SU-DHL-6 (cell line): ENCODE data around the gene NANOS3.

Source experiments
- H2AFZ ChIP-seq: fragments of 200-600 bp; sonication (generic); 2 replicates; pipeline ENCODE4 v1.6.1; 2014; ENCODE audit warnings: low read depth, mild to moderate bottlenecking, moderate library complexity, mixed read lengths, antibody characterized with exemption, low read length; ENCODE audit not compliant: severe bottlenecking
- H3F3A ChIP-seq: fragments of 200-600 bp; shearing (Covaris generic); 2 replicates; pipeline ENCODE4 v1.6.0; 2016; ENCODE audit warnings: antibody characterized with exemption, mild to moderate bottlenecking; ENCODE audit not compliant: insufficient read depth
- H3K27ac ChIP-seq: fragments of 200-600 bp; sonication (generic); 2 replicates; pipeline ENCODE4 v1.5.1; 2016; ENCODE audit warnings: low read depth, mild to moderate bottlenecking, low read length, moderate library complexity, mixed read lengths
- H3K27me3 ChIP-seq: fragments of 200-600 bp; sonication (generic), shearing (Covaris generic); 2 replicates; pipeline ENCODE4 v1.6.0; 2014; ENCODE audit warnings: mild to moderate bottlenecking, low read length
- H3K36me3 ChIP-seq: fragments of 200-600 bp; sonication (generic); 2 replicates; pipeline ENCODE4 v1.6.1; 2014; ENCODE audit warnings: mild to moderate bottlenecking, low read length, mixed read lengths
- H3K4me2 ChIP-seq: fragments of 300-600, 200-600 bp; shearing (Covaris generic), sonication (generic); 2 replicates; pipeline ENCODE4 v1.6.0; 2014; ENCODE audit warnings: low read length, low read depth, mild to moderate bottlenecking; ENCODE audit not compliant: poor library complexity, severe bottlenecking
- H3K4me3 ChIP-seq: fragments of 200-600 bp; sonication (generic); 2 replicates; pipeline ENCODE4 v1.5.1; 2014; ENCODE audit warnings: antibody characterized with exemption, low read length, mild to moderate bottlenecking, mixed read lengths; ENCODE audit not compliant: insufficient read depth, poor library complexity, severe bottlenecking
- H3K79me2 ChIP-seq: fragments of 200-600 bp; sonication (generic); 2 replicates; pipeline ENCODE4 v1.6.1; 2014; ENCODE audit warnings: mild to moderate bottlenecking, low read length, moderate library complexity; ENCODE audit not compliant: insufficient read depth
- H3K9ac ChIP-seq: fragments of 200-600 bp; sonication (generic); 2 replicates; pipeline ENCODE4 v1.7.0; 2014; ENCODE audit warnings: mild to moderate bottlenecking, low read length
- H3K9me2 ChIP-seq: fragments of 200-600 bp; sonication (generic); replicated peaks from 2 replicates; pipeline ENCODE4 v1.6.1; 2014; ENCODE audit warnings: low read length; ENCODE audit not compliant: insufficient read depth
- H3K9me3 ChIP-seq: fragments of 200-600 bp; sonication (generic); 2 replicates; pipeline ENCODE4 v1.6.1; 2014; ENCODE audit warnings: low read length, mixed read lengths; ENCODE audit not compliant: insufficient read depth
- H4K20me1 ChIP-seq: fragments of 200-600 bp; sonication (generic); 2 replicates; pipeline ENCODE4 v1.6.1; 2014; ENCODE audit warnings: low read depth, mild to moderate bottlenecking, antibody characterized with exemption, low read length, moderate library complexity, mixed read lengths
- CTCF ChIP-seq: fragments of 200-600 bp; sonication (generic); IDR thresholded peaks from one replicate; pipeline ENCODE4 v1.5.1; 2017; ENCODE audit warnings: antibody characterized with exemption, mild to moderate bottlenecking, low read length, moderate library complexity; ENCODE audit not compliant: insufficient read depth, poor library complexity, severe bottlenecking
- EZH2phosphoT487 ChIP-seq: fragments of 200-600 bp; sonication (generic), shearing (Covaris generic); conservative IDR thresholded peaks from 2 replicates; pipeline ENCODE4 v1.6.1; 2018; ENCODE audit warnings: mild to moderate bottlenecking, antibody characterized with exemption, low read length, moderate library complexity, mixed read lengths

The NANOS3 gene

GRCh38 chr19:13906521-13906904 lies 29.6 kb downstream of the NANOS3 start:
- Histone ChIP-seq H3K4me3 (peak overlapping the region; percentile 74), H3K4me2 (peak overlapping the region; percentile 54), H3K27ac (no peak overlapping the region; the same call in 1 of the 2 replicates)

GRCh38 chr19:13906910-13907309 lies 30.0 kb downstream of the NANOS3 start:
- H3K9me2 ChIP-seq = no peaks in the 10 kb centered on the region
- peak overlapping the region; percentile 54 for H3K4me2 ChIP-seq
- no peak overlapping the region for H2AFZ ChIP-seq
- H3K36me3 ChIP-seq = no peaks in the 10 kb centered on the region
- no peaks in the 10 kb centered on the region for H3K9me3 ChIP-seq
- H3K27ac ChIP-seq = no peak overlapping the region
- H3K79me2 ChIP-seq = peaks cover 4% of the 10 kb centered on the region
- peak overlapping the region; percentile 74 for H3K9ac ChIP-seq
- peak overlapping the region; percentile 74 for H3K4me3 ChIP-seq
- no peak for TF ChIP-seq EZH2phosphoT487
- no peak for TF ChIP-seq CTCF
- 0 out of 2 replicates have a peak, but pooled peaks cover 3% of the 10 kb centered on the region for H3F3A ChIP-seq
- no peaks in the 10 kb centered on the region for H4K20me1 ChIP-seq
- H3K27me3 ChIP-seq = no peaks in the 10 kb centered on the region

More at GRCh38 chr19:13906521-13906904, 29.6 kb downstream of the NANOS3 start:
- Histone ChIP-seq H3K36me3 (no peaks in the 10 kb centered on the region), H3K9ac (peak overlapping the region; percentile 74), H3F3A (0 out of 2 replicates have a peak, but pooled peaks cover 3% of the 10 kb centered on the region), H3K9me2 (no peaks in the 10 kb centered on the region), H2AFZ (peak overlapping the region; percentile 66), H4K20me1 (no peaks in the 10 kb centered on the region), H3K79me2 (peaks cover 4% of the 10 kb centered on the region), H3K9me3 (no peaks in the 10 kb centered on the region), H3K27me3 (no peaks in the 10 kb centered on the region)
- TF ChIP-seq CTCF (no peak), EZH2phosphoT487 (no peak)

- Histone ChIP-seq H3K4me3 (no peak overlapping the region), H3K9me3 (no peaks in the 10 kb centered on the region), H4K20me1 (no peaks in the 10 kb centered on the region), H3K27me3 (no peaks in the 10 kb centered on the region), H3K9ac (no peak overlapping the region), H3K4me2 (no peak overlapping the region), H3K36me3 (no peaks in the 10 kb centered on the region; the same call in 1 of the 2 replicates), H3K79me2 (peaks cover 4% of the 10 kb centered on the region), H3K27ac (no peak overlapping the region), H3K9me2 (no peaks in the 10 kb centered on the region), H3F3A (0 out of 2 replicates have a peak, but pooled peaks cover 3% of the 10 kb centered on the region), H2AFZ (no peak overlapping the region)
- no peak for TF ChIP-seq CTCF
Measured at GRCh38 chr19:13908674-13909073, 31.7 kb downstream of the NANOS3 start.
